Right lobe of liver (tissue), 4 donors: ENCODE results near the gene DGKK.

Experiments used
- CTCF ChIP-seq, 4 donors: fragments of 200-600 bp in 3 of 4; fragments of 450-650 bp in 1 of 4; IDR thresholded peaks; one replicate each; pipeline versions ENCODE4 v1.5.1 to v1.8.0; 2016 to 2022; ENCODE audit warnings: antibody characterized with exemption in 4 of 4, mild to moderate bottlenecking in 2 of 4
- POLR2A ChIP-seq: fragments of 450-650 bp; IDR thresholded peaks from one replicate; pipeline ENCODE4 v1.6.1; 2017; ENCODE audit warnings: antibody characterized with exemption, mild to moderate bottlenecking
- donor health status: DM: no; HTN: no; CAD: no.
- donor health status: DM: no; HTN: no; CAD: no.
- donor health status: DM: no; HTN: yes; CAD: no.

- TF ChIP-seq CTCF (IDR thresholded peaks at IDR 0.05) = no peak
- TF ChIP-seq POLR2A = no peak
Measured at GRCh38 chrX:50386520-50386919, 84.1 kb downstream of the DGKK start.
